ENCODE data around the gene NUB1.

Gene NUB1

GRCh38 chr7:151361193-151361959, 19.8 kb downstream of the NUB1 start:
- no peak for DNase-seq (ENCODE audit: low read depth)
- TF ChIP-seq, protein P1, sequence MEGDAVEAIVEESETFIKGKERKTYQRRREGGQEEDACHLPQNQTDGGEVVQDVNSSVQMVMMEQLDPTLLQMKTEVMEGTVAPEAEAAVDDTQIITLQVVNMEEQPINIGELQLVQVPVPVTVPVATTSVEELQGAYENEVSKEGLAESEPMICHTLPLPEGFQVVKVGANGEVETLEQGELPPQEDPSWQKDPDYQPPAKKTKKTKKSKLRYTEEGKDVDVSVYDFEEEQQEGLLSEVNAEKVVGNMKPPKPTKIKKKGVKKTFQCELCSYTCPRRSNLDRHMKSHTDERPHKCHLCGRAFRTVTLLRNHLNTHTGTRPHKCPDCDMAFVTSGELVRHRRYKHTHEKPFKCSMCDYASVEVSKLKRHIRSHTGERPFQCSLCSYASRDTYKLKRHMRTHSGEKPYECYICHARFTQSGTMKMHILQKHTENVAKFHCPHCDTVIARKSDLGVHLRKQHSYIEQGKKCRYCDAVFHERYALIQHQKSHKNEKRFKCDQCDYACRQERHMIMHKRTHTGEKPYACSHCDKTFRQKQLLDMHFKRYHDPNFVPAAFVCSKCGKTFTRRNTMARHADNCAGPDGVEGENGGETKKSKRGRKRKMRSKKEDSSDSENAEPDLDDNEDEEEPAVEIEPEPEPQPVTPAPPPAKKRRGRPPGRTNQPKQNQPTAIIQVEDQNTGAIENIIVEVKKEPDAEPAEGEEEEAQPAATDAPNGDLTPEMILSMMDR (conservative IDR thresholded peaks at IDR 0.05; ENCODE audit: control insufficient read depth, insufficient read depth, low read depth, low read length) = no peak
- no peak overlapping the region for H3K4me3 ChIP-seq (ENCODE audit: control insufficient read depth, low read depth, low read length)

GRCh38 chr7:151363182-151363581, 21.6 kb downstream of the NUB1 start:
- TF ChIP-seq, protein P1 (conservative IDR thresholded peaks at IDR 0.05; ENCODE audit: control insufficient read depth, insufficient read depth, low read depth, low read length) = no peak
- no peak for DNase-seq (ENCODE audit: low read depth)
- H3K4me3 ChIP-seq (ENCODE audit: control insufficient read depth, low read depth, low read length) = no peak overlapping the region

DNA sequence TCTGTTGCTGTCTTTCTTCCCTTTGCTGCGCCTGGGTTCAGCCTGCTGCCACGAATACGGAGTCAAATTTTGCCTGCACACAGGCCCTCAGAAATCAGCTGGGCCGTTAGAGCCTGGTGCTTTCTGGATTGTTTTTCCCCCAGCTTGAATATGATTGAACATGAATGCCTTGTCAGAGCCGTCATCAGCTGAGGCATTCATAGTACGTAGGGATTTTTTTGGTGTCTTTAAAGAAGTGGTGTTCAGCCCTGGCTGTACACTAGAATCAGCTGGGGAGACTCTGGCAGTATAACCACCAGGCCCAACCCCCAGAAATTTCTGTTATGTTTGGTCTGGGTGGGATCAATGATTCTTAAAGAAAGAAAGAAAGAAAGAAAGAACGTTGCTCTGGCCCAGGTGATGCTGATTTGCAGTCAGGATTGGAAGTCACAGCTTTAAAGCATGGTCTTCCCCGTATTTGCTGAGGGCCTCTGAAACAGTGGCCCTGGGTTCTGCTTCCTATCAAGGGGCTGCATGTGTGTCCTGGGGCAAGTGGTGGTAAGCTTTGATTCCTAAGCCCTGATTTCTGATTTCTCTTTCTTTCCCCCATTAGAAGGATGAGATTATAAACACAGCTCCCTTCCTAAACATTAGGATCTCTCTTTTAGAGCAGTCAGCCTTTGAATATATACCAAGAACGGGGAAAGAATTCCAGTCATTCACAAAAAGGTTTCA, 24.7 kb downstream of the NUB1 start:
- H3K4me3 ChIP-seq (ENCODE audit: control insufficient read depth, low read depth, low read length) = no peak overlapping the region
- DNase-seq (ENCODE audit: low read depth) = no peak
- TF ChIP-seq, protein P1 (conservative IDR thresholded peaks at IDR 0.05; ENCODE audit: control insufficient read depth, insufficient read depth, low read depth, low read length) = no peak

DNA sequence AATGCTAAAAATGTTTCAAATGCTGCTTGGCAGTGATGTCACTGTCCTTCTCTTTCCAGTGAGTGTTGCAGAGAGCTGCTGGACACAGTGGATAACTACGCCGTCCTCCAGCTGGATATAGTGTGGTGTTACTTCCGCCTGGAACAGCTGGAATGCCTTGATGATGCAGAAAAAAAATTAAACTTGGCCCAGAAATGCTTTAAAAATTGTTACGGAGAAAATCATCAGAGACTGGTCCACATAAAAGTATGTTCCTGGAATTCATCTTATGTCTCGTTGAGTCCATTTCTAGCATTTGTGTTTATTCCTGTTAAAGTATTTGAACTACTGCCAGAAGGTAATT, 25.2 kb downstream of the NUB1 start:
- TF ChIP-seq, protein P1 (conservative IDR thresholded peaks at IDR 0.05; ENCODE audit: control insufficient read depth, insufficient read depth, low read depth, low read length) = no peak
- no peak overlapping the region for H3K4me3 ChIP-seq (ENCODE audit: control insufficient read depth, low read depth, low read length)
- peak; percentile 51 for DNase-seq (ENCODE audit: low read depth)

- H3K4me3 ChIP-seq (ENCODE audit: control insufficient read depth, low read depth, low read length) = no peak overlapping the region
- peak; percentile 36 for DNase-seq (ENCODE audit: low read depth)
- TF ChIP-seq, protein P1 (conservative IDR thresholded peaks at IDR 0.05; ENCODE audit: control insufficient read depth, insufficient read depth, low read depth, low read length) = no peak
Observed at GRCh38 chr7:151367284-151367683, 25.7 kb downstream of the NUB1 start.

DNA sequence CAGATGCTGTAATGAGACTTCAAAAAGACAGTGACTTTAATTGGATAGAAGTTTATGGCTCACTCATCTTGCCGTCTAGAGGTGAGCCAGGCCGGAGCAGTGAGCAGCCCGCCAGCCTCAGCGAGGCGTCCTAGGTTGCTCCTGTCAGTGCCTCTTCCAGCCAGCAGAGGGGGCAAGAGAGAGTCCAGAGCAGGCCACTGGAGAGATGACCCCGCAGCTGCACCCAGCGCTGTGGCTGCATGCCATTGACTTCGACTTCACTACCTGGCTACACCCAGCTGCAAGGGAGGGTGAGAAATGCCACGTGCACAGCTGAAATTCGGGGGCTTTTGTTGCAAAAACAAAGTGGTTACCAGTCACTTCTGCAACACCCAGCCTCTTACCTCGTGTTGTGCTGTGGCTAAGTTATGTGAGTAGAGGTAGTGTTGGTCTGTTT, 26.5 kb downstream of the NUB1 start:
- TF ChIP-seq, protein P1 (conservative IDR thresholded peaks at IDR 0.05; ENCODE audit: control insufficient read depth, insufficient read depth, low read depth, low read length) = peak; percentile 93
- DNase-seq (ENCODE audit: low read depth) = peak; percentile 72
- no peak overlapping the region for H3K4me3 ChIP-seq (ENCODE audit: control insufficient read depth, low read depth, low read length)

Measured in fibroblast of mammary gland (primary cell).